DMS153 treated with DMSO at 0.1 percent for 48 hours (cell line): ENCODE measurements around the gene DYNC2H1.

Experiments
- DNase-seq: peaks from one replicate; lab custom pipeline; 2025; ENCODE audit not compliant: unreplicated experiment; lab: John Stamatoyannopoulos, UW

DYNC2H1 gene

GRCh38 chr11:103528046-103528445 is 418.8 kb downstream of the DYNC2H1 start:
- no peak for DNase-seq

- DNase-seq: no peak
Measured at GRCh38 chr11:103528596-103528995, 419.4 kb downstream of the DYNC2H1 start.

DNA sequence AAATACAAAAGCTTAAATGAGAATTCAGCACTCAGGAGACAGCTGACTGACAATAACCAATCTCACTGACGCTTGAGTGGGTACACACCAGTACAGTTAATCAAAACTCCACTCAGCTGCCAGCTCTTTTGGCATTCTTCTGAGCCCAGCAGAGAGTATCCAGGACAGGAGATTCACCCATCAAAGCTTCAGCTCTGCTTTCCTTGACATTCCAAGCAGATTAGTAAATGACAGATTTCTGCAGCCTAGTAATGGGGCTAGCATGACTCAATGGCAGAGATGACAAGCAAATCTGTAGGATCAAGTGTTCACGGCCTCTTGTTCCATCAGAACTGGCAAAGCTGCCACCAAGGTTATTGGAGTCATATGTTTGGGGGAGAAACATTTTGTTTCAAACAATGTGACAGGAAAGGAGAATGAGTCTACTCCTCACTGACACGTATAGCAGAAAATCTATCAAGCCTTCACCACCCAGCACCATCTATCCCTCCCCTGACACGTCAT is 420.0 kb downstream of the DYNC2H1 start:
- DNase-seq: no peak
